IPS-11a (cell line): ENCODE results near the gene TMEM86A.

Experiments used
- H3K4me3 ChIP-seq: one replicate; pipeline ENCODE4 v1.5.1; 2013; ENCODE audit warnings: low read depth, low read length, control low read depth

Gene TMEM86A

GRCh38 chr11:18699848-18700261 is 1.3 kb downstream of the TMEM86A start:
- H3K4me3 ChIP-seq = no peak overlapping the region

DNA sequence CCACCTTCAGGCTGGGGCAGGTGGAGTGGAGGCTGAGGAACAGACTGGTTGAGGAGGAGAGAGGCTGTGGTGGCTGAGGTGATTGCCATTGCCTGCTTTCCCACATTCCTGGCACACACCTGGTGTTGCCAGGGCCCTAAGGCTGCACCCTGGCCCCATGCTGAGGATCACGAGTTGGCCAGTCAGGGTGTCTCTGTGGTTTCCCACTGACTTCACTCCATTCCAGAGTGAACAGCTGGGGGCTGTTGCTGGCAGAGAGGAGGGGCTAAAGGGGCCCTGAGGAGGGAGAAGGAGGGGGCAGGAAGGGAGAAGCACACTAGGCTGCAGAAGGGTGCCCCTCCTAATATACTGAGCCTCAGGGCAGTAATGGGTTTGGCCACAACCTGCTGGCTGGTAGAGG is 1.8 kb downstream of the TMEM86A start:
- H3K4me3 ChIP-seq = no peak overlapping the region

GRCh38 chr11:18700872-18701271 is 2.3 kb downstream of the TMEM86A start:
- H3K4me3 ChIP-seq = no peak overlapping the region

GRCh38 chr11:18701614-18702216 is 3.1 kb downstream of the TMEM86A start:
- H3K4me3 ChIP-seq = no peak overlapping the region

GRCh38 chr11:18703001-18703763 is 4.6 kb downstream of the TMEM86A start:
- no peak overlapping the region for H3K4me3 ChIP-seq

DNA sequence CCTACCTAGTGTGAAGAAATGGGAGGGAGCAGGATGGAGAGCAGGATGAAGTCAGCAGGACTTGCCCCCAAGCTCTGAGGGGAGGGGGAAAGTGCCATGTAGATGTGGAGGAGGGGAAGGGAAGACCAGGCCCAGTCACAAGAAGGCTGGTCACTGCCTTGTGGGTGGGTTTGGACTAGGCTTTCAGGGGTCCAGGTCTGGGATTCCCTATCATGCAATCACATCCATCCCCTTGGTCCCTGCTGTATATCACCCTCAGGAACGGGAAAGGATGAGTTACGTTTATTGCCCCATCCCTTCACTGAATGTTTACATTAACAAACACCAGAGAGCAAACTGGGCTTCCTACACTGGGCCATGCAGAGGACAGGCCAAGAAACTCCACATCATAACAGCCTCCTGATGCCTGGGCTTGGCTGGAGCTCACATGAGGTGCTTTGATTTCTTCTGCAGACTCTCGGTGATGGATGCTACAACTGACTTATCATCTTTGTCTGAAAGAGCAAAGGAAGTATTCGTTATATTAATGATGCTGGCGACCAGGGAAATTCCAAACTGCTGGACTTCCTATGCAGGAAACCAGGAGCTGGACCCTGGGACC is 5.6 kb downstream of the TMEM86A start:
- no peak overlapping the region for H3K4me3 ChIP-seq

- no peak overlapping the region for H3K4me3 ChIP-seq
These were observed 6.1 kb downstream of the TMEM86A start for GRCh38 chr11:18704698-18705097.

- H3K4me3 ChIP-seq = peak overlapping the region; percentile 37
These were observed 7.2 kb downstream of the TMEM86A start for GRCh38 chr11:18705651-18706281.

DNA sequence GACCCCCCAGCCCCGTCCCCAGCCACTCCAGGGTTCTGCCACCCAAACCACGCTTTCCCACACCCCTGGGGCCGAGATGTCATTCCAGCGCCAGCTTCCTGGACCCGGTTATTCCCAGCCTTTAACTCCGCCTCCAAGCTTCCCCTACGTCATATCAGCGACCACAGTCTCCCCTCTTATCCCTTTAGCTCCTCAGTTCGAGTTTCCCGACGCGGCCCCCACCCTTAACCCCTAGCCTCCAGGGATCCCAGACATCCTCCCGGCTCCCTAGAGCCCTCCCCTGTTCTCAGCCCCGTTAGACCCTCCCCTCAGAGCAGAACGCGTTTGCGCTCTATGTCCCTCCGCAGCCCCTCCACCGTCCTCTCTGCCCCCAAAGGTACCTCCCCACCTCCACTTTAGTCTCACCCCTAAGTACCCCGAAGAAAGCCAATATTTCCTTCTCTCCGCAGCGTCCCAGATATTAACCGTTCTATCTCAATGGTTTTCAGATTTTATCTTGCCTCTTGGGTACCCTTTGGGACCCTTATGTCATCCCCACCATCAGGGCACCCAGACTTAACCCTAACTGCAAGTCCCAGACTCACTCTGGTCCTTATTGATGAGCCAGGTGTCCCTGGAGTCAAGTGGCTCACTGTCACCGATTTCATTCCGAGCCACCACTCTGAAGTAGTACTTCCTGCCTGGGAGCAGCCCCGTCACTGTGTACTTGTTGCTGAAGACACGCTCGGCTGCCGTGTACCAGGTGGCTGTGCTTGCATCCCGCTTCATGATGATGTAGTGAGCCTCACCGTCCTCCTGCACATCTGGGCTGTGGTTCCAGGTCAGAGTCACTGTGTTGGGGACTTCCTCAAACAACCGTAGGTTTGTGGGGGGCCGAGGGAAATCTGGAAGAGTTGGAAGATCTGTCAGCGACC is 8.0 kb downstream of the TMEM86A start:
- H3K4me3 ChIP-seq = peak overlapping the region; percentile 14

GRCh38 chr11:18707811-18708340 is 9.3 kb downstream of the TMEM86A start:
- no peak overlapping the region for H3K4me3 ChIP-seq

GRCh38 chr11:18709414-18709813 is 10.8 kb downstream of the TMEM86A start:
- no peak overlapping the region for H3K4me3 ChIP-seq

- H3K4me3 ChIP-seq = no peak overlapping the region
These were observed 12.0 kb downstream of the TMEM86A start for GRCh38 chr11:18710545-18710944.

GRCh38 chr11:18713646-18714442 is 15.3 kb downstream of the TMEM86A start:
- H3K4me3 ChIP-seq = no peak overlapping the region

DNA sequence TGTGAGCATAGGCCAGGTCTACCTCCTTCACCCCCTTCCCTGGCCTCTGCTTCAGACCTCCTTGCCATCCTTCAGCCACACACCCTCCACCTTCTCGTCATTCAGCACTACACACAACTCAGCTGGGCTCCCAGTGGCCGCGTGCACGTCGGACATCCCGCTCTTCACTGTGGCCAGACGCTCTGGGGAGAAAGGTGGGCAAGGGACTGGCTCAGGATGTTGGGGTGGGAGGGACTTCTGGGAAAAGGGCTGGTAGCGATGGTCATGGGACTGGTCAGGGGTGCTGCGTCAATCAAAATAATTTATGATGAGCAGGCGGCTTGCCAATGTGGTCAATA is 15.8 kb downstream of the TMEM86A start:
- H3K4me3 ChIP-seq = no peak overlapping the region

DNA sequence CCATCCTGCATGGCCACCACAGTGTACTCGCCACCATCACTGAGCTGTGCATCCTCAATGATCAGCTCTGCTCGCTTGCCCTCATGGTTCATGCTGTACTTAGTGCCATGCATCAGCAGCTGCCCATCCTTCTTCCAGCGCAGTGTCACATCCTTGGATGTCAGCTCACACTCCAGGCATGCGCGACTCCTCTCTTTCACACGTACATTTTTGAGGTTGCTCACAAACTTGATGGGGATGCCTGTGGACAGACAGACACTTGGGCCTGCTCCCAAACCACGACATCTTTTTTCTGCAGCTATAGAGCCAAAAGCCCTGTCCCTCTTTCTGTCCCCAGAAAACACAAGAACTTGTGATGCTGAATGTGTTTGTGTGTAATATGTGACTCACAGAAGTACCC is 16.9 kb downstream of the TMEM86A start:
- H3K4me3 ChIP-seq = no peak overlapping the region

- H3K4me3 ChIP-seq = no peak overlapping the region
These were observed 21.7 kb downstream of the TMEM86A start for GRCh38 chr11:18720091-18720807.

GRCh38 chr11:18720808-18721560 is 22.4 kb downstream of the TMEM86A start:
- H3K4me3 ChIP-seq = peak overlapping the region; percentile 58

- peak overlapping the region; percentile 58 for H3K4me3 ChIP-seq
These were observed 23.1 kb downstream of the TMEM86A start for GRCh38 chr11:18721561-18722292.
